Adipose tissue (tissue), 3 donors: Measurements from ENCODE around the gene SHE. TPM values are rescaled to one million over a fixed set of nuclear protein-coding genes. Genes with fewer than 3 reads are reported as not detected.

Experiments
- H3K27ac ChIP-seq: one replicate; pipeline ENCODE4 v1.5.1; 2013; ENCODE audit warnings: low read depth, low read length
- WGBS, 3 donors: extraction: QIAGEN DNeasy Blood & Tissue Kit; methylation state at CpG; one replicate each; pipeline ENCODE4 v1.1.7; 2013; 5-methylcytosine and 5-hydroxymethylcytosine counted together
- polyA plus RNA-seq, 3 donors: library from polyadenylated mRNA; stranded (reverse); fragments of 200-250 nt; gene quantifications; one replicate each; pipeline ENCODE4 v1.2.3, GENCODE V29; 2013
- donor health status: healthy with polysubstance abuse.
- donor health status: Bipolar disorder and iron deficiency.
- donor health status: healthy.

Gene SHE
- polyA plus RNA-seq, 3 donors: 3.2 to 26.8 (median 19.3) TPM

DNA sequence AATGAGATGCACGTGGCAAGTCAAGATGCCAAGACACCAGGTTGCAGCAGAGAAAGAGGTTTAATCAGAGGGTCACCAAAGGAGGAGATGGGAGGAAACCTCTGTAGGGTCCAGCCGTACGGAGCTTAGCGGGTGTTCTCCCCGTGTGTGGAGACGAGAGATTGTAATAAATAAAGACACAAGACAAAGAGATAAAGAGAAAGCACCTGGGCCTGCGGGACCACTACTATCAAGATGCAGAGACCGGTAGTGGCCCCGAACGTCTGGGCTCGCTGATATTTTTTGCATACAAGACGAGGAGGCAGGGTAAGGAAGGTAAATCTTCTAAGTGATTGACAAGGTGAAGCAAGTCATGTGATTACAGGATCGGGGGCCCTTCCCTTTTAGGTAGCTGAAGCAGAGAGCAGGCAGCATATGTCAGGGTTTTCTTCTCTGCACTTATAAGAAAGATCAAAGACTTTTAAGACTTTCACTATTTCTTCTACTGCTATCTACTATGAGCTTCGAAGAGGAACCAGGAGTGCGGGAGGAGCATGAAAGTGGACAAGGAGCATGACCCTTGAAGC, 41.4 kb downstream of the SHE start:
- 71 to 79% (median 72%) methylated on average over 15 of the region's 15 CpGs for WGBS, 3 donors
- H3K27ac ChIP-seq: no peak overlapping the region

DNA sequence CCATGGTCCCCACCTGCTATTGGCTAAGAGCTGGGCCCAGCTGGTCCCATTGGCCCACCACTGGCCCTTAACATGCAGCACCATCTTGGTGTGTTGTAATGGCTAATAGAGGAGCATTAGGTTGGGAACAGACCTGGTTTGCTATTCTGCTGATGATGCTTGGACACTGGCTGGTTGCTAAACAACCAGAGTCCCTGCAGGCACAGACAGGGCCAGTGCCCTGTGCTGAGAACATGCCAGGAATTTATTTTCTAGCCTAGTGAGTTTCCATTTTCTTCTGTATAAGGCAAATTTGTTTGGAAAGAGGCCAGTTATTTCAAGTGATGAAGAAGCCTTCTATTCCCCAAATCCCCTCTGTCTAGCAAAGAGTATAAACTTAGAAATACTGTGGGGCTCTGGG, 43.1 kb downstream of the SHE start:
- no peak overlapping the region for H3K27ac ChIP-seq

DNA sequence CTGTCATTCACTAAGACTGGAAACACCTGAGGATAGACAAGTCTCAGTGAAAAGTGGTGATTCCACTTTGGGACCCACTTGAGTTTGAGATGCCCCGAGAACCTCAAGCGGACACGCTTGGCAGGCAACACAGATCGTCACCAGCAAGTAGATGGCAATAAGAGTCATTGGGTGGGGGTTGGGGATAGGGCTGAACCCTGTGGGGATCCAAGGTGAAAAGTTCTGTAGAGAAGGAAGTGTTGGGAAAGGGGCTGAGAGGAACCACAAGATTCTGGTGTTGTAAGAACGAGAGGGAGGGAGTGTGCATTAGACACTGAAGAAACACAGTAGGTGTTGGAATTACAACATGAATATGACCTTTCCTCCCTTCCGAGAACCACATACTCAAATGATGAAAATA, 45.6 kb downstream of the SHE start:
- no peak overlapping the region for H3K27ac ChIP-seq

DNA sequence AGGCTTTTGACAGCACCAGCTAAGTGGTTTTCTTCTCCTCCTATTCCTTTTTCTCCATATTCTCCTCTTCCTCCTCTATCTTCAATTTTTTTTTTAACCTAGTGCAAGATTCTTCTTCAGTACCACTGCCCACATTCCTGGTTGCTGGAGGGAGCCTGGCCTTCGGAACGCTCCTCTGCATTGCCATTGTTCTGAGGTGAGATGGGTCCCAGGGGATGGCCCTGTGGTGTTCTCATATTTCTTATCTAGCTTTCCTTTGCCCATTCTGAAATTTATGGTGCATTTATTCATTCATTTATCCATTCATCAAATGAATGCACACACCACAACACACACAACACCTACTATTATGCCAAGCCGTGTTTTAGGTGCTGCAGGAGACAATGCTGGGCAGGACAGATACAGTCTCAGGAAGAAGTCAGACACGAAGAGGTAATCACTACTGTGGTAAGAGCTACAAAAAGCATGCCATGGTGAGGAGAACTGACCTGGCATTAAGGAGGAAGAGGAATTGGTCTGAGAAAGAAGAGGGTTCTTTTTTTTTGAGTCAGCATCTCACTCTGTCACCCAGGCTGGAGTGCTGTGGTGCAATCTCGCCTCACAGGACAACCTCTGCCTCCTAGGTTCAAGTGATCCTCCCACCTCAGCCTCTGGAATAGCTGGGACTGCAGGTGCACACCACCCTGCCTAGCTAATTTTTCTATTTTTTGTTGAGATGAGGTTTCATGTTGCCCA, 47.7 kb downstream of the SHE start:
- WGBS, 3 donors: 76% methylated on average over 5 of the region's 5 CpGs
- H3K27ac ChIP-seq: no peak overlapping the region

More for the DNA sequence above, 45.6 kb downstream of the SHE start:
- WGBS, 3 donors: 70 to 92% (median 79%) methylated on average over 6 of the region's 6 CpGs

DNA sequence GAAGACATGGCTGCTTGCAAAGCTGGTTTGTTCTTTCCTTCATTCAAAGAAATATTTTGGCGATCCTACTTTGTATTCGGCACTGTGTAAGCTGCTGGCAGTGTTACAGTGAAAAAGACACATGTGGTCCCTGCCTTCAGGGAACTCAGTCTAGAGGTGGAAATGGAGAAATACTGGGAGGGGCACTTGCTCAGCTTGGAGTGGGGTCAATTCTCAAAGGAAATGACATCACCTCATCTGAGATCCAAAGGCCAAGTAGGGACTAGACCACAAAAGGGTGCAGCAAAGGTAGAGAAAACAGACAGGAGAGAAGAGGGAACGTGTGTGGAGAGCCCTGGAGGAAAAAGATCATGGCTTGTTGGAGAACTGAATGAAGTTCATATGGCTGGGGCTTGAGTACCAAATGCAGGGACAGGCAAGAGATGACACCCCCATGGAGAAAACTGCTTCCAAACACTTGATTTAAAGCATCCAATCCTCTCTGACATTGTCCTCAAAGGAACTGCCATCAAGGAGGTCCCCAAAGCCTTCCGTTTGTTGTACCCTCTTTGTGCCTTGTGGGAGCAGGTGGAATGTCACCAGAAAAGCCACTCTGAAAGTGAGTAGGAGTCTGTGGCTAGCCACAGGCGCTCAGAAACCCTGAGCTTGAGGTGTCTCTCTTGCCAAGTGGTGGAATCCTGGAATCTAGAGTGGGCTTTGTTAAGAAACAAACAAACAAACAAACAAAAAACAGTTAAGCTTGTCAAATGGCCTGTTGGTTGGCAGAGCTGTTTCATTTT, 48.4 kb downstream of the SHE start:
- peak overlapping the region; percentile 29 for H3K27ac ChIP-seq
- 47 to 66% (median 48%) methylated on average over 5 of the region's 5 CpGs for WGBS, 3 donors

DNA sequence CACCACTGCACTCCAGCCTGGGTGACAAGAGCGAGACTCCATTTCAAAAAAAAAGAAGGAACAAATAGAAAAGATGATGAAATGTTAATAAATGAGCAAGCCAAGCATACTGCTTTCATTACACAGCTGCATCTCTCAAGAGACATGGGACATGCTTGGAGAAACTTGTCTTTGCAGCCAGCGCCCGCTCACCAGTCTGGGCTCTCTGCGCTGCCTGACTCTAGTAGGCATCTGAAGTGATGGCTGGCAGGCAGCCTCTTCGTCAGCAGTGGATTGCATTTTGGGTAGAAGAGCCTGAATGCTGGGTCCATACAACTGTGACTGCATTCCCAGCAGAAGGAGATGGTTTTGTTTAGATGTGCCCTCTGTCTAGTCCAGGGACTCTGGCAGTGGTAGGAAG, 49.1 kb downstream of the SHE start:
- no peak overlapping the region for H3K27ac ChIP-seq
- WGBS, 3 donors: 65 to 72% (median 68%) methylated on average over 5 of the region's 5 CpGs

DNA sequence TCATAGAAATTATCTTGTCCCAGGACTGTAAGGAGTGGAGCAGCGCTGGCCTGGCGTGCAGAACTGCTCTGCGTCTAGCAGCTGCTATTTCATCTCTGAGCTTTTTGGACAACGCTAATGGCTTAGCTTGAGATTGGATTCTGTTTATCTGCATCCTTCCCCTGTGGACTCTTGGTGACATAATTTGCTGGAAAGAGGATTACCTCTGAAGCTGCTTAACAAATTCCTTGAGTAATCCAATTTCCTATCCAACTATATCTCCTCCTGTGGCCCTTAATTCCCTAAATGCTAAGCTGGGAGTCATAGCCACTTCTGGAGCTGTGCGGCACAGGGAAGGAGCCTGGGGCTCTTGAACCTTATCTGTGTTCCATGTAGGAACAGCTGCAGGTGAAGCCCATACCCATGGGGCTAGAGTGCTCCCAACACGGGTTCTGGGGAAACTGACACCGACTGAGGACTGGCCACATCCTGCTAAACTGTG, 53.8 kb downstream of the SHE start:
- 59 to 66% (median 62%) methylated on average over 7 of the region's 7 CpGs for WGBS, 3 donors

DNA sequence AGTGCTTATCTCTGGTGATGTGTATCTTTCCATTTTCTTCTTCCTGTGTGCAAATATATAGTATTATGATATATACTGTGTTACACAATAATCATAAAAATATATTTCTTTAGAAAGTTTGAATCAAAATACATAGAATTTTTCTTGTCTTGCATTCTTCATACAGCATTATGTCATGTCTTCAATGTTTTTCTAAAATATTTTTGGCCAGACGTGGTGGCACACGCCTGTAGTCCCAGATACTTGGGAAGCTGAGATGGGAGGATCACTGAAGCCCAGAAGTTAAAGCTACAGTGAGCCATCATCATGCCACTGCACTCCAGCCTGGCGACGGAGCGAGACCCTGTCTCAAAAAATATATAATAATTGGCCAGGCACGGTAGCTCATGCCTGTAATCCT, 55.4 kb downstream of the SHE start:
- H3K27ac ChIP-seq: no peak overlapping the region
- 90 to 94% (median 93%) methylated on average over 6 of the region's 6 CpGs for WGBS, 3 donors

More for the DNA sequence above, 53.8 kb downstream of the SHE start:
- H3K27ac ChIP-seq: no peak overlapping the region

DNA sequence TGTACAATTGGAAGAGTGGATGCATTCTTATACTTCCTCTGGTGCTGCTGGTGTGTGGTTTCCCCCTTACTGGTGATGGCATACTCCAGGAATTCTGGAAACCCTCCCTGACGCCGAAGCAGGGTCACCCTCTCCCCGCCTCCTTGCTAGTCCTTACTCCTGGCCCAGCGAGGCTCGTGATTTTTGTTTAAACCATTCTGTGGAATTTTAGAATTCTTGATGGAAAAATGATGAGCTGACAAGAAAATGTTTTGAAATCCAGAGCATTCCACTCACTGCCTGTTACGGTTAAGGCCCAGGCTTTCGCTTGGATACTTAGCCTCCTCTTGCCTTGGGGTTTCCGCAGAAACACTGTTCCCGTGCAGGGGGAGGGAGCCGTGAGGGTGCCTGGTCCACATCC, 55.9 kb downstream of the SHE start:
- H3K27ac ChIP-seq: no peak overlapping the region
- 72 to 84% (median 73%) methylated on average over 10 of the region's 10 CpGs for WGBS, 3 donors

DNA sequence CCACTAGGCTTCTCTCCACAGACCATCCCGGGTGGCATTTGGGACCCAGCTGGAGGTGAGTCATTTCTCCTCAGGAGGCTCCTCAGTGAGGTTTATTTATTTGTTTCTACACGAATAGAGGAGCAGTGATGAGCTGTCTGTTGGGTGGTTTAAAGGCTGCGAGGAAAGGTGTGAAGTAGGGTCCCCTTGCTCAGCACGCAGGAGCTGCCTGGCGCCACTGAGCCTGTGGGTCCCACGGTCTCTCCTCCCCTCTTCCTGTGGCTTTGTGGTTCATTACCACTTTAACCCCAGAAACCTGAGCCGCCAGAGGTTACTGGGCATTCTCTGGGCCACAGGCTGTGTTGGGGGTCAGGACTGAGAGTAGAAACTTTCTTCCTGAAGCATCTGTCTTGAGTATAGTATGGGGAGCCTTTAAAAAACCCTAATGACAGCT, 57.2 kb downstream of the SHE start:
- 53 to 60% (median 56%) methylated on average over 7 of the region's 7 CpGs for WGBS, 3 donors
- no peak overlapping the region for H3K27ac ChIP-seq

DNA sequence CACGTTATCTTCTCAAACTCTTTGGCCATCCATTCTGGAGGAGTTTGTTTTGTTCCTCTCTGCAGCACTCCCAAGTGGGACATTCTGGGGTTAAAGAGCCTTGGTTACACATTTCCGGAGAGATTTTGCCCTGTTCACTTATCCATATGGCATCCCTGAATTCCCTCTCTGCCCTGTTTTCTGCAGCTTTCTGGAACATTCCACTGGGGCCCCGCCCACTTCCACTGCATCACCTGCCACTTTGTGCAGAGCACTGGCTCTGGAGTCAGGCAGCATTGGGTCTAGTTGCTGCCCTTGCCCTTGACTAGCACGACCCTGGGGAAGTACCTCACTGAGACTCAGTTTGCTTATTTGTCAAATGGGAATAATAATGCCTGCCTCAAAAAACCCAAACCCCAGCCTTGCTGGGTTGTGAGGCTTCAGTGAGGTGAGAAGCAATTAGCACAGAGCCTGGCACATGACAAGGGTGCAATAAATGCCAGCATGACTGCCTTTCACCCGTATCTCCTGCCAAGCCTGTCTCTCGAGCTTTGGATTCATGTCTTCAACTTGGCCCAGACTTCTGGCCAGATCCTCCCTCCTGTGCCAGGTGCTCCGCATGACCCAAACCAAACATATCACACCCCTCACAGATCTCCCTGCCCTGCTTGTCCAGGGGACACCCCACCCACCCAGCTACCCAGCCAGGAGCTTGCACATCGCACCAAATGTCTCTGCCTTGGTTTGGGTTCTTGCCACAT, 58.8 kb downstream of the SHE start:
- no peak overlapping the region for H3K27ac ChIP-seq
- 74 to 85% (median 83%) methylated on average over 8 of the region's 8 CpGs for WGBS, 3 donors

DNA sequence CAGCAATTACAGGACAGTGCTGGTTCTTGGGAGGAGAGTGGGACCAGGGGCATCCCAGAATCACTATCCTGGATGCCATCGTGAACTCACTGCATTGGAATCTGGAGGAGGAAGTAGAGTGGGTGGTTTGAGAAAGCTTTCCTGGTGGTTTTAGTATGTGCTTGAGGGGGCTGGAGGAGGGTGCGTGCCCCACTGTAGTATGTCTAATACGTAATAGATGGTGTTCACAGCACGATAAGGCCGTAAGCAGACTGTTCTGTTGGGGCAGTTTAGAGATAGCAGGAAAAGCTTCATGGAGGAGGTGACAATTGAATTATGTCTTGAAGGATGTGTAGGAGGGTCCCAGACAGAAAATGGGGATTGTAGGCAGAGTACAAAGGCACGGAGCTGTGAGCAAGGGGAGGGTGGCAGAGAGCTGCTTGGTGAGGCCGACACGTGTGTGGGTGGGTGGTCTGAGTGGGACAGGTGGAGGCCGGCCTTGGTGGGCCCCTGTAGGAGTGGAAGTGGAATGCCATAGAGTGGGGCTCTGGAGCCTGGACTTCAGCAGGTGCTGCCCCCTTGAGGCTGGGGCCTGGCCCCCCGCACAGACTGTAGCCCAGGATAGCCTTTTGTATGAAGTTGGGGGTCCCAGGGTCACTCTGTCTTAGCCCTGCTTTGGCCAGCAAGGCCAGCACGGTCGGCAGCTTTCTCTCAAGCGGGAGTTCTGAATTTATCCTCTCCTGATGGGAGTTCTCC, 60.0 kb downstream of the SHE start:
- 76 to 87% (median 76%) methylated on average over 13 of the region's 13 CpGs for WGBS, 3 donors
- no peak overlapping the region for H3K27ac ChIP-seq

DNA sequence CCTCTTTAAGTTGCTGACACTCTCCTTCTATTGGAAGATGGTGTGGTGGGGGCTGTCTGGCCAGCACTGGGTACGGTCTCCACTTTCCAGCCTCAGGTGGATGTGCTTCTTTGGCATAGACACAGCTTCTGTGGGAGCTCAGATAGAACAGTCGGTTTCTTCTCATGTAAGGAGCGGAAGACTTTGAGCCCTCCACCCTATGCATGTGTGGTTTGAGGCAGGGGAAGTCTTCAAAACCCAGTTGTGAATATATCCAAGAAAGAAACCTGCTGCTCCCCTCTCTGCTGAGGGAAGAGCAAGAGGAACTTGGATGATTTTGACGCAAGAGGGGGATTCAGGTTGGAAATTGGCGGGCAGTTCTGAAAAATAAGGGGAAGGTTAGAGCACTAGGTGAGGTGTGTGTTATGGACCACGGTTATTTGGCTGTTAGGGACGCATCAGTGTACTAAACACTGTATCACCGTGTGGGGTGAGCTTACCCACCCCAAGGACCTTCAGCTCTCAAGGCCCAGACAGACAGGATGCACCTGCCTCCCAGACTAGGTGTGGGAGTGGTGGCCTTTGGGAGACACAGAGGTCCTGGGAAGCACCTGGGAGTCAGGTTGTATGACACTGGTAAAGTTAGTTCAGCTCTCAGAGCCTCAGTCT, 60.8 kb downstream of the SHE start:
- H3K27ac ChIP-seq: no peak overlapping the region
- WGBS, 3 donors: 71 to 80% (median 79%) methylated on average over 8 of the region's 8 CpGs

DNA sequence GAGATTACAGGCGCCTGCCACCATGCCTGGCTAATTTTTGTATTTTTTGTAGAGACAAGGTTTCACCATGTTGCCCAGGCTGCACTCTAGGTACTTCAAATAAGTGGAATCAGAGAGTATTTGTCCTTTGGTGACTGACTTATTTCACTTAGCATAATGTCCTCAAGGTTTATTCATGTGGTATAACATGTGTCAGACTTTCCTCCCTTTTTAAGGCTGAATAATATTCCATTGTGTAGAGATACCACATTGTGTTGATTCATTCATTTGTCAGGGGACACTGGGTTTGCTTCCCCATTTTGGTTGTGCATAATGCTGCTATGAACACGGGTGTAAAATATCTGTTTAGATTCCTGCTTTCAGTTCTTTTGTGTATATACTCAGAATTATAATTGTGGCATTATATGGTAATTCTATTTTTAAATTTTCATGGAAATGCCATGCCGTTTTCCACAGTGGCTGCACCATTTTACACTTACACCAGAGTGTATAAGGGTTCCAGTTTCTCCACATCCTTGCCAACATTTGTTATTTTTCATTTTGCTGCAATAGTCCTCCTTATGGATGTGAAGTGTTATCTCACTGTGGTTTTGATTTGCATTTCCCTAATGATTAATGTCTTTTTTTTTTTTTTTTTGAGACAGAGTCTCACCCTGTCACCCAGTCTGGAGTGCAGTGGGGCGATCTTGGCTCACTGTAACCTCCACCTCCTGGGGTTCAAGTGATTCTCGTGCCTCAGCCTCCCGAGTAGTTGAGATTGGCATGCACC, 62.0 kb downstream of the SHE start:
- 81 to 91% (median 86%) methylated on average over 6 of the region's 6 CpGs for WGBS, 3 donors
- no peak overlapping the region for H3K27ac ChIP-seq

DNA sequence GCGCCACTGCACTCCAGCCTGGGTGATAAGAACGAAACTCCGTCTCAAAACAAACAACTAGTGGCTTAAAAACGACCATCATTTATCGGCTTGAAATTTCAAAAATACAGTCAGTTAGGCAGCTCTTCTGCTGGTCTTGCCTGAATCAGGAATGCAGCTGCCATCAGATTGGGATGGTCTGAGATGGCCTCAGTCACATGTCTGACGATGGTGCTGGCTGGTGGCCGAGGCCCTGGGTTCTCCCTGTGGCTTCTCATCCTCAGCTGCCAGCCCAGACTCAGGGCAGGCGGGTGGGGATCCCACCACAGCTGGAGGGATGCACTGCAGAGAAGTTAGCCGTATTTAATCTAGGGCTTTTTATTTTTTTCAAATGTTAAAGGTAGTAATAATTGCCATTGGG, 65.8 kb downstream of the SHE start:
- WGBS, 3 donors: 75 to 88% (median 86%) methylated on average over 9 of the region's 9 CpGs
- no peak overlapping the region for H3K27ac ChIP-seq

DNA sequence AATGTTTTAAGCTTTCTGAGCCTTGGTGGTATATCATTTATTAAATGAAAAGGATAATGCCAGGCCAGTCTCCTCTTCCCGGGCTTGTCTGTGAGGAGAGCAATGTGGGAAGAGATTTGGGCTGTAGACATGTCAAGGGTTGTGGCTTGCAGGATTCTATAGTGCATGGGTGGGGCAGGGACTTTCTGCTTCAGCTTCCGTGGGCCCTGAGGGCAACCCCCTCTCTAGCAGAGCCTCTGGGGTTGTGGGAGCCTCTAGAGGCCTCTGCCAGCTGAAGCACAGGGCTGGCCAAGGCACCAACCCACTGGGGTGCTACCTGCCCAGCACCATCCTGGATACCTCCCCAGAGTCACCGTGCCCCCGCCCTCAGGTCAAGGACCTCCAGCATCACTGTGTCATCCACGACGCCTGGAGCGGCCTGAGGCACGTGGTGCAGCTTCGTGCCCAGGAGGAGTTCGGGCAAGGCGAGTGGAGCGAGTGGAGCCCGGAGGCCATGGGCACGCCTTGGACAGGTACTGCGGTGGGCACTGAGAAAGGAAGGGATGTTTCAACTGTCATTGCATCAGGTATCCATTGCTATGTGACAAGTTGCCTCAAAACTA, 66.5 kb downstream of the SHE start:
- WGBS, 3 donors: 90 to 96% (median 95%) methylated on average over 15 of the region's 15 CpGs
- H3K27ac ChIP-seq: no peak overlapping the region
